GM12801 (cell line): ENCODE data around the gene SYNGR1.

Experiments
- TF ChIP-seq, protein P1 (sequence below): IDR thresholded peaks from one replicate; pipeline ENCODE4 v1.5.1; 2011; ENCODE audit warnings: control low read depth; ENCODE audit not compliant: insufficient read length; ENCODE audit errors: extremely low read depth

SYNGR1 gene, protein sequence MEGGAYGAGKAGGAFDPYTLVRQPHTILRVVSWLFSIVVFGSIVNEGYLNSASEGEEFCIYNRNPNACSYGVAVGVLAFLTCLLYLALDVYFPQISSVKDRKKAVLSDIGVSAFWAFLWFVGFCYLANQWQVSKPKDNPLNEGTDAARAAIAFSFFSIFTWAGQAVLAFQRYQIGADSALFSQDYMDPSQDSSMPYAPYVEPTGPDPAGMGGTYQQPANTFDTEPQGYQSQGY

DNA sequence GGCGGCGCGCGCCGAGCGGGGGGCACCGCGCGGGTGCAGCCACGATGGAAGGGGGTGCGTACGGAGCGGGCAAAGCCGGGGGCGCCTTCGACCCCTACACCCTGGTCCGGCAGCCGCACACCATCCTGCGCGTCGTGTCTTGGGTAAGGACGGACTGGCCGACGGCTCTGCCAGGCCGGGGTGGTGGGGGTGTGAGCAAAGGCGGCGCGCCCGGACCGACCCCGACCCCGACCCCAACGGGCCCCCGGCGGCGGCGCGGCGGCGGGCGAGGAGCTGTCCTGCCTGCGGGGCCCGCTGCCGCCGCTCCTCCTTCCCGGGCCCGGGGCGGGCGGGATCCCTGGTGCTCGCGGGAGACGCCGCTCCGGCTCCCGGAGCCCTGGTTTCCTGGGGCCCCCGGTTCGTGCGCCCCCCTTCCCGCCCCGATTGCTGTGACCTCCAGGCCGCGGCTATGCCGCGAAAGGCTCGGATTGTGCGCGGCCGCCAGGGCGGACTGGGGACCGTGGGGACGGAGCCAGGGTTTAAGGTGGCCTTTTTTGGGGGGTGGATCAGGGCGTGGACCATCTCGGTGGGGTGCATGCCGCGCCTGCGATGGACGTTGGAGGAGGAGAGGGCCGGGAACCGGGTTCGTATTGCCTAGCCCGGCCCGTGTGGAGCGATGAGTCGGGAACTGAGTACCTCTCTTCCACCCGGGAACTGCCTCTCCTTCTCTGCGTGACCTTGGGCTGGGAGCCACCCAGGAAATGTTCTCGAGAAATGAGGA is at the start of gene SYNGR1:
SYNGR1 (plus strand) TSS at position 25 of the 760 bp plus-strand sequence; CDS start at position 45, 20 bp downstream.
- TF ChIP-seq, protein P1, sequence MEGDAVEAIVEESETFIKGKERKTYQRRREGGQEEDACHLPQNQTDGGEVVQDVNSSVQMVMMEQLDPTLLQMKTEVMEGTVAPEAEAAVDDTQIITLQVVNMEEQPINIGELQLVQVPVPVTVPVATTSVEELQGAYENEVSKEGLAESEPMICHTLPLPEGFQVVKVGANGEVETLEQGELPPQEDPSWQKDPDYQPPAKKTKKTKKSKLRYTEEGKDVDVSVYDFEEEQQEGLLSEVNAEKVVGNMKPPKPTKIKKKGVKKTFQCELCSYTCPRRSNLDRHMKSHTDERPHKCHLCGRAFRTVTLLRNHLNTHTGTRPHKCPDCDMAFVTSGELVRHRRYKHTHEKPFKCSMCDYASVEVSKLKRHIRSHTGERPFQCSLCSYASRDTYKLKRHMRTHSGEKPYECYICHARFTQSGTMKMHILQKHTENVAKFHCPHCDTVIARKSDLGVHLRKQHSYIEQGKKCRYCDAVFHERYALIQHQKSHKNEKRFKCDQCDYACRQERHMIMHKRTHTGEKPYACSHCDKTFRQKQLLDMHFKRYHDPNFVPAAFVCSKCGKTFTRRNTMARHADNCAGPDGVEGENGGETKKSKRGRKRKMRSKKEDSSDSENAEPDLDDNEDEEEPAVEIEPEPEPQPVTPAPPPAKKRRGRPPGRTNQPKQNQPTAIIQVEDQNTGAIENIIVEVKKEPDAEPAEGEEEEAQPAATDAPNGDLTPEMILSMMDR: no peak

DNA sequence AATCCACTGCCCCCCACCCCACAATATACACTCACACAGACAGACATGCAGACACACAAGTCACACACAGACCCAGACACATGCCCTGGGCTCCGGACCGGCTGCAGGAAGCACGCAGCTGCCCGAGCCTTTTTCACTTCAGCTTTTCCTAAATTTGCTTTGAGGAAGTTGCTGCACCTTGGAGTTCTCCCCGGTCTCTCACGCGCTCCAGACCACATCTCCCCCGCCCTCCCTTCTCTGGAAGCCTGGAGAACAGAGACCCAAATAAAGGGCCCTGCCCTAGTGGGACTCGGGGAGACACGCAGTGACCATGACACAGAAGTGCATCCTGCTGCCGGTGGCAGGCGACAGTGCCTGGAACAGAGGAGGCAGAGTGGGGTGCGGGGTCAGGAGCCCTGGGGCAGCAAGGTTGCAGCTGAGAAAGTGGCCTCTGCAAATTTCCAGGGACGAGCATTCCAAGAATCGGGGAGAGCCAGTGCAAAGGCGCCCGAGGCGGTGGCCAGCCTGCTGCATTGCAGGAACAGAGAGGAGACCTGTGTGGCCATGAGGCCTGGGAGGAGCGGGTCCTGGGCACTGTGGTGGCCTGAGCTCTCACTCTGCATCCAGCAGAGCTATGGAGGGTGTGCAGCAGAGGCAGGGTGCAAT is 49.5 kb upstream of the SYNGR1 start:
- TF ChIP-seq, protein P1: no peak

DNA sequence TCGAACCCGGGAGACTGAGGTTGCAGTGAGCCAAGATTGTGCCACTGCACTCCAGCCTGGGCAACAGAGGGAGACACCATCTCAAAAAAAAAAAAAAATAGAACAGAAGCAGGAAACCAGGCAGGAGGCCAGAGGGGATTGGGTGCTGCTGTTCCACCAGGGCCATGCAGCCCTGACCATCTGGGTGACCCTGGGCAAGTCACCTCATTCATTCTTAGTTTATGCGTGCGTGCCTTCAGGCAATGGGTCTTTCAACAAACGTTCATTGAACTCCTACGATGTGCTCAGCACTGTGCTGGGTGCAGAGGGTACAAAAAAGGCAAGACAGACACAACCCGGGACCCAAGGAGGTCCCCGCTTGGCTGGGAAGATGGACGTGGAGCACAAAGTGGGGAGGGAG is 48.7 kb upstream of the SYNGR1 start:
- TF ChIP-seq, protein P1: no peak

DNA sequence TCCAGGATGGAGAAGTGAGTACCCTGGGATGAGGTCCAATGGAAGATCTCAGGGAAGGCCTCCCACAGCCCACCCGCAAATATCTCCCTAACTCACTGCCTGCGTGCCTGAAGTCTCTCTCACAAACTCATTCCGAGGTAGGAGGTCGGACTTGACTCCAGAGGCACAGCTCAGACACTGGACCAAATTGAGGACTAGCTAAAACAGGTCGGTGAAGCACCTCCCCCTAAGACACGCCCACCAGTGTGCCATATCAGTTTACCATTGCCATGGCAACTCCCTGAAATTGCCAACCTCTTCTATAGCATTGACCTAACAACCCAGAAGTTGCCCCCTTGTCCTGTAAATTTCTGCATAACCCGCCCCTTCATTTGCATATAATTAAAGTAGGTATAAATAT is 47.9 kb upstream of the SYNGR1 start:
- TF ChIP-seq, protein P1: no peak

DNA sequence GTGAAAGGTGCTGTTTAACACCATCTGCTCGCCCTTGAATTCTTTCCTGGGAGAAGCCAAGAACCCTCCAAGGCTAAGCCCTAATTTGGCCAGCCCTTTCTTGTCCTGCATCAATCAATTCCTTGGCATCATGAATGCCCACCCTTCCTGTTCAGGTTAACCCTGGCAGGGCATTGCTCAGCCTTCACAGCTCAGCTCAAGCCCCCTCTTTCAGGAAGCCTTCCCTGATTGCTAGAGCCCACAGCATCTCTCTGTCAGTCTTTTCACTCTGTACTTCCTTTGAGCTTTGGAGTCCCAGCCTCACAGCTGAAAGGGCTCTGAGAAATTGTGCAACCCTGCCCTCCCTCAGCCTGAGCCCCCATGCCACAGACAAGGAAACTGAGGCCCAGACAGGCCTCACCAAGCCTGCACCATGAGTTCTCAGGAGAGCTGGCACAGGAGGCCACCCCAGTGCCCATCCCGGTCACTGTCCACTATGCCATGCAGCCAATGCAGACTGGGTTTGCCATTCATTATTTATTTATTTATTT is 47.3 kb upstream of the SYNGR1 start:
- TF ChIP-seq, protein P1: no peak

DNA sequence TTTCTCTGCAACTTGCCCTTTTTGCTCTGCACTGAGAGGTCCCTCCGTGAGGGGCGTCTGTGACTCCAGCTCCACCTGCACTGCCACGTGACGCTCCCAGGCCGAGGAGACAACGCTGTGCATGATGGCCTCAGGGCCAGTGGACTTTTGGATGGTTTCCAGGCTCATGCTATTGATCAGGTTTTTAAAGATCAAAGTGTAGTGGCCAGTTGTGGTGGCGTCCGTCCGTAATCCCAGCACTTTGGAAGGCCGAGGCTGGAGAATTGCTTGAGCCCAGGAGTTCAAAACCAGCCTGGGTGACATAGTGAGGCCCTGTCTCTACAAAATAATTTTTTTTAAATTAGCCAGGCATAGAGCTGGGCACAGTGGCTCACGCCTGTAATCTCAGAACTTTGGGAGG is 46.4 kb upstream of the SYNGR1 start:
- TF ChIP-seq, protein P1: no peak
